HepG2 (cell line): ENCODE measurements around the gene AUTS2. TPM values are rescaled to one million over a fixed set of nuclear protein-coding genes. Genes with fewer than 3 reads are reported as not detected.

ENCODE experiments used
- ATAC-seq: fragments of 200-7000 bp; cut with Tn5 transposase; 3 replicates; pipeline ENCODE4 v1.9.1; 2020; ENCODE audit warnings: mild to moderate bottlenecking, moderate library complexity
- BruUV-seq: library from RNA; stranded (reverse); fragments of 400-500 nt; replicated peaks from 2 replicates; lab custom pipeline; 2021; lab: Mats Ljungman, UMichigan
- CTCF ChIA-PET: fragments of 300-600 bp; formaldehyde crosslinking; extraction: SDS; loops from one replicate; lab custom pipeline; 2021; ENCODE audit warnings: low total read pairs, inconsistent platforms, low intra/inter-chr PET ratio; lab: Yijun Ruan, JAX
- POLR2A ChIA-PET: fragments of 350-600 bp; sonication (Branson Sonifier 250); formaldehyde crosslinking; loops from one replicate; lab custom pipeline; 2020; ENCODE audit warnings: antibody characterized with exemption, inconsistent platforms; lab: Yijun Ruan, JAX
- DNase-seq: peaks from one replicate; pipeline ENCODE4 v3.0.0-alpha.2; 2015; ENCODE audit warnings: low spot score
- FAIRE-seq: peaks from 3 replicates; lab custom pipeline; 2011; peaks lifted over from hg19 to GRCh38; lab: Jason Lieb, UNC
- H2AFZ ChIP-seq: one replicate; pipeline ENCODE4 v1.6.1; 2011; ENCODE audit warnings: low read length, inconsistent platforms
- H3K27ac ChIP-seq: fragments of 300-600 bp; 3 replicates; pipeline ENCODE4 v1.8.0; 2011; ENCODE audit warnings: mixed run types, mild to moderate bottlenecking, mixed read lengths, low read length, inconsistent platforms; ENCODE audit not compliant: insufficient read depth; ENCODE audit errors: extremely low read length
- H3K27me3 ChIP-seq, 2 experiments: fragments of 200-600 bp in 1 of 2; 2 replicates in 1 of 2; 3 replicates in 1 of 2; pipeline versions ENCODE4 v1.6.0 to v1.8.0; 2011; ENCODE audit warnings: low read length in 2 of 2, mild to moderate bottlenecking in 2 of 2, moderate library complexity in 2 of 2, inconsistent platforms in 1 of 2; ENCODE audit not compliant: insufficient read depth in 2 of 2, control insufficient read depth in 1 of 2
- H3K36me3 ChIP-seq, 2 experiments: fragments of 200-600 bp in 1 of 2; replicated peaks in 1 of 2; 2 replicates in 1 of 2; 3 replicates in 1 of 2; pipeline versions ENCODE4 v1.5.1 to v1.8.0; 2011; ENCODE audit warnings: low read length in 2 of 2, inconsistent platforms in 1 of 2; ENCODE audit not compliant: insufficient read depth in 2 of 2, control insufficient read depth in 1 of 2
- H3K4me1 ChIP-seq: 2 replicates; pipeline ENCODE4 v1.5.1; 2012; ENCODE audit warnings: low read length, inconsistent platforms; ENCODE audit not compliant: insufficient read depth
- H3K4me2 ChIP-seq: 2 replicates; pipeline ENCODE4 v1.6.0; 2011; ENCODE audit warnings: low read depth, low read length, inconsistent platforms
- H3K4me3 ChIP-seq, 3 experiments: fragments of 200-600 bp in 1 of 3; sonication (generic), shearing (Covaris generic) in 1 of 3; replicated peaks in 1 of 3; 2 replicates each; pipeline ENCODE4 v1.5.1; 2011 to 2016; ENCODE audit warnings: low read length in 3 of 3, inconsistent platforms in 2 of 3, low read depth in 2 of 3, mild to moderate bottlenecking in 2 of 3, control low read depth in 1 of 3, mixed read lengths in 1 of 3; ENCODE audit not compliant: insufficient read depth in 1 of 3
- H3K79me2 ChIP-seq: one replicate; pipeline ENCODE4 v1.6.1; 2011; ENCODE audit warnings: low read length, inconsistent platforms; ENCODE audit not compliant: insufficient read depth
- H3K9ac ChIP-seq: 2 replicates; pipeline ENCODE4 v1.6.0; 2011; ENCODE audit warnings: mild to moderate bottlenecking, low read depth, low read length, inconsistent platforms; ENCODE audit not compliant: insufficient read depth
- H3K9me3 ChIP-seq: 2 replicates; pipeline ENCODE4 v1.5.1; 2012; ENCODE audit warnings: mild to moderate bottlenecking, low read length
- H4K20me1 ChIP-seq: 2 replicates; pipeline ENCODE4 v1.6.0; 2011; ENCODE audit warnings: inconsistent platforms, mild to moderate bottlenecking, low read length, moderate library complexity; ENCODE audit not compliant: insufficient read depth
- CEBPG ChIP-seq: IDR thresholded peaks from 2 replicates; pipeline ENCODE4 v1.6.1; 2016
- FOXJ3 ChIP-seq: sonication (generic); formaldehyde crosslinking; IDR thresholded peaks from 2 replicates; pipeline ENCODE4 v1.4.0; 2020; ENCODE audit warnings: missing genetic modification reagents, mild to moderate bottlenecking, borderline replicate concordance
- GLI4 ChIP-seq: sonication (generic); formaldehyde crosslinking; IDR thresholded peaks from 2 replicates; pipeline ENCODE4 v1.5.1; 2020; ENCODE audit warnings: missing genetic modification reagents, mild to moderate bottlenecking, moderate library complexity, borderline replicate concordance
- HDAC1 ChIP-seq: sonication (generic); formaldehyde crosslinking; IDR thresholded peaks from 2 replicates; pipeline ENCODE4 v1.5.1; 2020; ENCODE audit warnings: mild to moderate bottlenecking, missing genetic modification reagents
- NR2F1 ChIP-seq, 2 experiments: fragments of 450-650 bp in 1 of 2; formaldehyde crosslinking in 1 of 2; IDR thresholded peaks; 2 replicates each; pipeline versions ENCODE4 v1.5.0 to v1.6.1; 2016 to 2020; ENCODE audit warnings: mild to moderate bottlenecking in 1 of 2, missing compliant biosample characterization in 1 of 2, missing genetic modification reagents in 1 of 2, moderate library complexity in 1 of 2
- POLR2G ChIP-seq: fragments of 200-400 bp; formaldehyde crosslinking; IDR thresholded peaks from 2 replicates; pipeline ENCODE4 v1.6.1; 2018; ENCODE audit warnings: mild to moderate bottlenecking, low read depth, low read length, moderate library complexity
- REXO4 ChIP-seq: sonication (generic); formaldehyde crosslinking; IDR thresholded peaks from 2 replicates; pipeline ENCODE4 v1.8.0; 2022; ENCODE audit warnings: missing genetic modification reagents, mild to moderate bottlenecking, borderline replicate concordance
- TP53 ChIP-seq: sonication (generic); formaldehyde crosslinking; conservative IDR thresholded peaks from 2 replicates; pipeline ENCODE4 v1.4.0; 2020; ENCODE audit warnings: missing genetic modification reagents
- WIZ ChIP-seq: sonication (generic); formaldehyde crosslinking; IDR thresholded peaks from 2 replicates; pipeline ENCODE4 v1.5.1; 2020; ENCODE audit warnings: mild to moderate bottlenecking, missing genetic modification reagents
- ZBTB38 ChIP-seq: sonication (generic); formaldehyde crosslinking; IDR thresholded peaks from 2 replicates; pipeline ENCODE4 v1.5.1; 2020; ENCODE audit warnings: mild to moderate bottlenecking, missing genetic modification reagents
- ZHX1 ChIP-seq: sonication (generic); formaldehyde crosslinking; IDR thresholded peaks from 2 replicates; pipeline ENCODE4 v1.8.1; 2022; ENCODE audit warnings: low read depth, mild to moderate bottlenecking, missing genetic modification reagents
- ZIK1 ChIP-seq: sonication (generic); formaldehyde crosslinking; IDR thresholded peaks from 2 replicates; pipeline ENCODE4 v1.5.0; 2020; ENCODE audit warnings: mild to moderate bottlenecking, low read depth, missing genetic modification reagents, borderline replicate concordance
- ZSCAN21 ChIP-seq: sonication (generic); formaldehyde crosslinking; IDR thresholded peaks from 2 replicates; pipeline ENCODE4 v1.8.0; 2022; ENCODE audit warnings: mild to moderate bottlenecking, missing genetic modification reagents, moderate library complexity, borderline replicate concordance
- WGBS: methylation state at CpG from one replicate; pipeline ENCODE4 v1.1.6; 2017; ENCODE audit warnings: low lambda C conversion rate; 5-methylcytosine and 5-hydroxymethylcytosine counted together
- in situ Hi-C: cut with HindIII; loops from 2 replicates; pipeline ENCODE4 v1.10.0; 2017; ENCODE audit warnings: low pct_unique_long_range_greater_than_20kb; ENCODE audit not compliant: extremely low pct_ligation_motif_present
- intact Hi-C: fragments of 100-400 bp; cut with micrococcal nuclease; formaldehyde crosslinking; loops from one replicate; pipeline ENCODE4 v1.10.0; 2022; ENCODE audit not compliant: unreplicated experiment
- polyA plus RNA-seq, 8 experiments: library from polyadenylated mRNA; depleted of rRNA in 3 of 8; stranded (reverse) in 7 of 8; unstranded in 1 of 8; fragments of >200 nt; fragmentation: Illumina TruSeq in 4 of 8; extraction: Trizol in 4 of 8; gene quantifications; 2 replicates each; pipeline versions ENCODE4 v1.2.1 to v1.2.3, GENCODE V29; 2011 to 2016; ENCODE audit warnings: low read depth in 4 of 8, missing spikeins in 1 of 8, mixed read lengths in 1 of 8; ENCODE audit not compliant: insufficient read depth in 1 of 8
- total RNA-seq, 5 experiments: library from RNA; depleted of rRNA; stranded (reverse); fragments of >200 nt; fragmentation: Illumina TruSeq; extraction: Trizol; gene quantifications; 2 replicates each; pipeline ENCODE4 v1.2.3, GENCODE V29; 2016; ENCODE audit warnings: low read depth in 1 of 5

Gene AUTS2
- total and polyA plus RNA-seq, 2 of the 13 experiments (the other 11 are each of a cell fraction or from before 2014, with no cell fraction given) = 0.38 TPM; not detected in 1

DNA sequence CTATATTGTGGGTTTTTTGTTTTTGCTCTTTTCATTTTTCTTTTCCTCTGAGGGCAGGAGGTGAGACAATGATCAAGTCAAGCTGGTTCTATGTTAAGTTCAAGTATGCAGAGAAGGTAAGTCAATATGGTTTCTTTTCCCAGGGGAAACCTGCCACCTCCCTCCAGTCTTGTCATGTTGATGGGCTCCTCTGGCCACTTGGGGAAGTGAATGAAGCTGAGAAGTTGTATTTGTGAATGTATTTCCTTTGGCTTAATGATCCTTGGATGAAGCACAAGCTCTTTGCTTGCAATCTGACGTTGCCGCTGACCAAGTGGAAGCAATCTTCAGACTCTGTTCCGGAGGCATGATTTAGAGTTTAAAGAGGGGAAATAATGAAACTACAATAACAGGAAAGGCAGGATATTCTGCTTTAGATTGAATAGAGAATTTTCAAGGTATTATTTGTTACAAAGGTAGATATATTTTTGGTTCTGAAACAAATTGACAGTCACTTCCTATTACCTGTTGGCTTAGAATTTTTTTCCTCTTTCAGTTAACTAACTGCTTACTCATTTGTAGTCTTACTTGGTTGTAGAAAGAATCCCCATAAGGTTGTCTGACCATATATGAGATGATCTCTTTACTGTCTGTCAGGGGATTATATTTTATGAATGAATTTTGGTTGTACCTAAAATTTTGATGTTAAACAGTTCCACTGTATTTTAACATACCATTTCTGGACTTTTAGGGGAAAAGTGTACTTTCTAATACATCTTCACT, 369.6 kb downstream of the AUTS2 start:
- WGBS = 30% methylated on average over 3 of the region's 3 CpGs
- FAIRE-seq (no peak), ATAC-seq (no peak), DNase-seq (no peak)
- no TSS peak for BruUV-seq
- ChIA-PET CTCF (no interaction called here), POLR2A (no interaction called here)
- Histone ChIP-seq H3K4me2 (no peak overlapping the region), H3K36me3 (no peaks in the 10 kb centered on the region), H3K79me2 (no peaks in the 10 kb centered on the region), H4K20me1 (no peaks in the 10 kb centered on the region), H3K9me3 (no peaks in the 10 kb centered on the region), H2AFZ (no peak overlapping the region), H3K27ac (no peak overlapping the region), H3K4me3 (no peak overlapping the region), H3K27me3 (no peaks in the 10 kb centered on the region), H3K4me1 (no peaks in the 10 kb centered on the region), H3K9ac (no peak overlapping the region)
- TF ChIP-seq NR2F1 (CRISPR knock-in tag; IDR thresholded peaks at IDR 0.05) = no peak
- no peak for TF ChIP-seq GLI4 (CRISPR knock-in tag)
- no peak for TF ChIP-seq ZIK1 (CRISPR knock-in tag)
- no peak for TF ChIP-seq WIZ (CRISPR knock-in tag)
- no peak for TF ChIP-seq POLR2G
- no peak for TF ChIP-seq ZBTB38
- no peak for TF ChIP-seq ZSCAN21 (CRISPR knock-in tag)
- TF ChIP-seq TP53 = no peak
- no peak for TF ChIP-seq HDAC1 (CRISPR knock-in tag)
- TF ChIP-seq CEBPG (CRISPR knock-in tag) = no peak
- no peak for TF ChIP-seq REXO4 (CRISPR knock-in tag)
- no peak for TF ChIP-seq ZHX1 (CRISPR knock-in tag)
- TF ChIP-seq FOXJ3 (CRISPR knock-in tag) = no peak
- in situ Hi-C loops (no loop called here), intact Hi-C loops (no loop called here)
